Erythroblast (primary cell): Measurements from ENCODE around the gene ZKSCAN4.

Source experiments
- GATA1 ChIP-seq: IDR thresholded peaks from 2 replicates; pipeline ENCODE4 v1.6.1; 2011; ENCODE audit warnings: low read depth, mild to moderate bottlenecking, control low read depth, low read length, moderate library complexity
- POLR2A ChIP-seq: IDR thresholded peaks from 2 replicates; pipeline ENCODE4 v1.6.1; 2011; ENCODE audit warnings: mild to moderate bottlenecking, low read length

- TF ChIP-seq POLR2A (no peak), GATA1 (no peak)
Measured at GRCh38 chr6:28209753-28210535, 42.1 kb downstream of the ZKSCAN4 start.
